Stimulated activated effector memory CD8-positive, alpha-beta T cell treated with anti-CD3 and anti-CD28 coated beads, Interleukin-12 subunit alpha, Interleukin-12 subunit beta, amount 100 ng/mL, for 72 hours (primary cell): ENCODE measurements around the gene MAPK8IP2.
A peak's percentile ranks its signal among the peaks of the same experiment; 100 is the strongest.
"Not testable (repeated sequence)": the region's sequence is repeated elsewhere in the genome, so short reads cannot be mapped to it uniquely, and the experiment has no call there.

Experiments used
- ATAC-seq: fragments of 150-1000 bp; cut with Tn5 transposase; 2 replicates; pipeline ENCODE4 v1.10.0; 2021
- DNase-seq, 2 donors: peaks; one replicate each; pipeline ENCODE4 v3.0.0; 2021 to 2022; ENCODE audit warnings: low spot score in 2 of 2
- H3K27ac Mint-ChIP-seq: one replicate; pipeline ENCODE4 v1.8.0; 2022; ENCODE audit warnings: mild to moderate bottlenecking, mixed read lengths
- H3K36me3 Mint-ChIP-seq: one replicate; pipeline ENCODE4 v1.8.0; 2022; ENCODE audit warnings: mild to moderate bottlenecking, mixed read lengths
- H3K4me1 Mint-ChIP-seq: one replicate; pipeline ENCODE4 v1.8.0; 2022; ENCODE audit warnings: mixed read lengths
- H3K4me3 Mint-ChIP-seq: one replicate; pipeline ENCODE4 v1.8.0; 2022; ENCODE audit warnings: mild to moderate bottlenecking, mixed read lengths
- H3K9me3 Mint-ChIP-seq: one replicate; pipeline ENCODE4 v1.8.0; 2022; ENCODE audit warnings: mixed read lengths

Gene MAPK8IP2

GRCh38 chr22:50627642-50628542 lies 27.3 kb downstream of the MAPK8IP2 start, which contains the start of gene ARSA:
TSS of gene ARSA (minus strand) at chr22:50628152. CDS start at chr22:50627779, 373 bp downstream.
- ATAC-seq = peak; percentile 95
- Mint-ChIP-seq H3K36me3 (peaks cover 15% of the 10 kb centered on the region), H3K27ac (peak within 1 kb of the TSS; percentile 46), H3K9me3 (no peaks in the 10 kb centered on the region), H3K4me3 (peak within 1 kb of the TSS; percentile 80), H3K4me1 (peaks cover 20% of the 10 kb centered on the region)
- peak; percentile 61 to 83 for DNase-seq

GRCh38 chr22:50628543-50629134 lies 28.0 kb downstream of the MAPK8IP2 start:
- no peak for DNase-seq

GRCh38 chr22:50630376-50630775 lies 29.8 kb downstream of the MAPK8IP2 start:
- no peak overlapping the region for H3K27ac Mint-ChIP-seq
- ATAC-seq (no peak), DNase-seq (no peak)
- H3K9me3 Mint-ChIP-seq = no peaks in the 10 kb centered on the region
- H3K4me1 Mint-ChIP-seq = peaks cover 17% of the 10 kb centered on the region
- peaks cover 9% of the 10 kb centered on the region for H3K36me3 Mint-ChIP-seq
- no peak overlapping the region for H3K4me3 Mint-ChIP-seq

More at GRCh38 chr22:50628543-50629134, 28.0 kb downstream of the MAPK8IP2 start:
- peak; percentile 1 for ATAC-seq
- no peaks in the 10 kb centered on the region for H3K9me3 Mint-ChIP-seq
- peak overlapping the region; percentile 80 for H3K4me3 Mint-ChIP-seq
- peaks cover 17% of the 10 kb centered on the region for H3K4me1 Mint-ChIP-seq
- H3K36me3 Mint-ChIP-seq = peaks cover 15% of the 10 kb centered on the region
- H3K27ac Mint-ChIP-seq = peak overlapping the region; percentile 46

GRCh38 chr22:50633086-50633485 lies 32.5 kb downstream of the MAPK8IP2 start:
- H3K4me3 Mint-ChIP-seq = no peak overlapping the region
- H3K36me3 Mint-ChIP-seq = peaks cover 9% of the 10 kb centered on the region
- H3K9me3 Mint-ChIP-seq = no peaks in the 10 kb centered on the region
- DNase-seq (no peak), ATAC-seq (no peak)
- no peak overlapping the region for H3K27ac Mint-ChIP-seq
- peaks cover 15% of the 10 kb centered on the region for H3K4me1 Mint-ChIP-seq

GRCh38 chr22:50633771-50634170 lies 33.2 kb downstream of the MAPK8IP2 start:
- no peak for DNase-seq
- H3K36me3 Mint-ChIP-seq = peaks cover 4% of the 10 kb centered on the region
- no peak for ATAC-seq
- H3K4me1 Mint-ChIP-seq = peaks cover 8% of the 10 kb centered on the region
- H3K27ac Mint-ChIP-seq = no peak overlapping the region
- no peaks in the 10 kb centered on the region for H3K9me3 Mint-ChIP-seq
- no peak overlapping the region for H3K4me3 Mint-ChIP-seq

- Mint-ChIP-seq H3K36me3 (no peaks in the 10 kb centered on the region), H3K4me3 (no peak overlapping the region), H3K4me1 (peaks cover 4% of the 10 kb centered on the region), H3K27ac (no peak overlapping the region), H3K9me3 (no peaks in the 10 kb centered on the region)
- no peak for DNase-seq
- ATAC-seq = no peak
These were observed 35.0 kb downstream of the MAPK8IP2 start for GRCh38 chr22:50635591-50635990.

- not testable (repeated sequence) for ATAC-seq, H3K36me3 Mint-ChIP-seq, H3K4me3 Mint-ChIP-seq, H3K4me1 Mint-ChIP-seq, H3K9me3 Mint-ChIP-seq, DNase-seq
- H3K27ac Mint-ChIP-seq = peak overlapping the region; percentile 58
These were observed 39.7 kb downstream of the MAPK8IP2 start for GRCh38 chr22:50640296-50640695.

GRCh38 chr22:50640857-50641647 lies 40.5 kb downstream of the MAPK8IP2 start:
- DNase-seq (no peak), ATAC-seq (no peak)
- no peak overlapping the region for H3K4me3 Mint-ChIP-seq
- no peaks in the 10 kb centered on the region for H3K9me3 Mint-ChIP-seq
- H3K36me3 Mint-ChIP-seq = no peaks in the 10 kb centered on the region
- H3K27ac Mint-ChIP-seq = no peak overlapping the region
- H3K4me1 Mint-ChIP-seq = no peaks in the 10 kb centered on the region

- DNase-seq = no peak
- Mint-ChIP-seq H3K4me3 (no peak overlapping the region), H3K4me1 (no peaks in the 10 kb centered on the region), H3K36me3 (no peaks in the 10 kb centered on the region), H3K27ac (no peak overlapping the region), H3K9me3 (no peaks in the 10 kb centered on the region)
- no peak for ATAC-seq
These were observed 41.4 kb downstream of the MAPK8IP2 start for GRCh38 chr22:50641696-50642607.

GRCh38 chr22:50643021-50643820 lies 42.6 kb downstream of the MAPK8IP2 start:
- not testable (repeated sequence) for H3K27ac Mint-ChIP-seq, ATAC-seq, H3K9me3 Mint-ChIP-seq, H3K4me1 Mint-ChIP-seq, H3K36me3 Mint-ChIP-seq, H3K4me3 Mint-ChIP-seq, DNase-seq

- ATAC-seq, H3K36me3 Mint-ChIP-seq, H3K4me1 Mint-ChIP-seq, H3K4me3 Mint-ChIP-seq, H3K9me3 Mint-ChIP-seq, DNase-seq, H3K27ac Mint-ChIP-seq: not testable (repeated sequence)
These were observed 43.2 kb downstream of the MAPK8IP2 start for GRCh38 chr22:50643821-50644101.

- Mint-ChIP-seq H3K36me3 (no peaks in the 10 kb centered on the region), H3K9me3 (no peaks in the 10 kb centered on the region), H3K27ac (no peak overlapping the region), H3K4me1 (no peaks in the 10 kb centered on the region), H3K4me3 (no peak overlapping the region)
- no peak for DNase-seq
- ATAC-seq = no peak
These were observed 52.7 kb downstream of the MAPK8IP2 start for GRCh38 chr22:50653256-50653655.

GRCh38 chr22:50654664-50655063 lies 54.1 kb downstream of the MAPK8IP2 start:
- not testable (repeated sequence) for H3K4me3 Mint-ChIP-seq, H3K36me3 Mint-ChIP-seq, H3K4me1 Mint-ChIP-seq, H3K9me3 Mint-ChIP-seq, DNase-seq, H3K27ac Mint-ChIP-seq, ATAC-seq
